Activated B cell treated with CpG ODN at 0.5 μM for 24 hours (primary cell): ENCODE results near the gene ANKH. TPM values are rescaled to one million over a fixed set of nuclear protein-coding genes. Genes with fewer than 3 reads are reported as not detected.
"Not testable (repeated sequence)": the region's sequence is repeated elsewhere in the genome, so short reads cannot be mapped to it uniquely, and the experiment has no call there.

Experiments used
- ATAC-seq: fragments of 200-7000 bp; cut with Tn5 transposase; one replicate; pipeline ENCODE4 v1.10.0; 2021; ENCODE audit warnings: low read depth, mild to moderate bottlenecking, moderate library complexity
- CTCF ChIA-PET: fragments of 350-600 bp; sonication (Branson Sonifier 250); formaldehyde crosslinking; loops from one replicate; lab custom pipeline; 2021; ENCODE audit warnings: antibody characterized with exemption; lab: Charles Lee
- POLR2A ChIA-PET: fragments of 350-600 bp; sonication (Branson Sonifier 250); formaldehyde crosslinking; loops from one replicate; lab custom pipeline; 2021; ENCODE audit warnings: antibody characterized with exemption; lab: Charles Lee
- DNase-seq: peaks from one replicate; pipeline ENCODE4 v3.0.0; 2022
- H3K27ac Mint-ChIP-seq: one replicate; pipeline ENCODE4 v1.8.0; 2020; ENCODE audit warnings: mixed read lengths
- H3K27me3 Mint-ChIP-seq: one replicate; pipeline ENCODE4 v1.8.0; 2021; ENCODE audit warnings: mixed read lengths
- H3K36me3 Mint-ChIP-seq: one replicate; pipeline ENCODE4 v1.8.0; 2021; ENCODE audit warnings: low read depth, mixed read lengths
- H3K4me1 Mint-ChIP-seq: one replicate; pipeline ENCODE4 v1.8.0; 2021; ENCODE audit warnings: mixed read lengths
- H3K4me3 Mint-ChIP-seq: one replicate; pipeline ENCODE4 v1.8.0; 2020; ENCODE audit warnings: mild to moderate bottlenecking, mixed read lengths
- H3K9me3 Mint-ChIP-seq: one replicate; pipeline ENCODE4 v1.8.0; 2020; ENCODE audit warnings: mixed read lengths
- intact Hi-C: fragments of 100-400 bp; cut with micrococcal nuclease; formaldehyde crosslinking; loops from one replicate; pipeline ENCODE4 v1.15.1; 2024
- total RNA-seq: library from RNA; stranded (reverse); gene quantifications from 2 replicates; pipeline ENCODE4 v1.2.3, GENCODE V29; 2022
- TF ChIP-seq, protein P1 (sequence below): fragments of 200-600 bp; IDR thresholded peaks from one replicate; pipeline ENCODE4 v1.8.0; 2022; ENCODE audit warnings: antibody characterized with exemption, mild to moderate bottlenecking

ANKH gene
- total RNA-seq, 1 donor from 2014 or later: 43.3 TPM

DNA sequence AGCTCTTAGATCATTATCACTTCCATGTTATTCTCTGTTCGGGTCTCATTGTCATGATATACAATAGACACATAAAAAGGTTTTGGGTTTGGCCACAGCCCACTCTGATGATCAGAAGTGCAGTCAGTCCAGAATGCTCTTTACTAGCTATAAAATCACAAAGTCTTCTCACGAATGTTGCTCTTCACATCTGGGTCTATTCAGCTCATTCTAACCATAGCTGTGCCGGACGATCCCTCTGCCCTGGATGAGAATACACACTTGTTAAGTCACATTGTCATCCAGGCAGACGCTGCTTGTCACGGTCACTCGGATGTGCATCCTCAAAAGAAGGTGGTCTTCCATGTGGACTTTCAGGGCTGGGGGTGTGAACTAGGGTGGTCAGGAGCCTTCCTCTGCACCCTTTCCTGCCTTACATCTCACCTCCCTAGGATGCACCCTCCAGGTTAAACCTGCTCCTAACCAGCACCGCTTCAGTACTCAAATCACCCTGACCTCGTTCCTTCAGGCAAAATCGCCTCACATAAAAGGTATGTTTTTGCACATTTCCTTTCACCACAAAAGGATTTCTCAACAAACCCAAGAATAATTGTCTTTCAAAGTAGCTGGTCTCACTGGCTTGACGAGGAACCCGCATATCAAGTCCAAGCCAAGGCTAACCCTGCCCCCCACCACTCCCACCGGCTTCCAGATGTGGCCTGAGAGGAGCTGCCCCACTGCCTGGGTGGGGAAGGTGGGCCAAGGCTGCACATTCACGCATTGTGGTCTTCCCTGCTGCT is 21.9 kb downstream of the ANKH start:
- Mint-ChIP-seq H3K36me3 (peaks cover 12% of the 10 kb centered on the region), H3K27ac (no peak overlapping the region), H3K9me3 (no peaks in the 10 kb centered on the region), H3K27me3 (no peaks in the 10 kb centered on the region), H3K4me3 (no peak overlapping the region), H3K4me1 (peaks cover 20% of the 10 kb centered on the region)
- ATAC-seq: no peak
- CTCF ChIA-PET: interaction anchor here (0.9 kb wide), 1 partner anchor 32 kb away, joined by 3 read pairs; no protein-coding TSS in a partner anchor
- DNase-seq: no peak
- intact Hi-C loops: loop anchor here (5.0 kb wide), 1 partner anchor 37 kb away; no protein-coding TSS in a partner anchor
- TF ChIP-seq, protein P1, sequence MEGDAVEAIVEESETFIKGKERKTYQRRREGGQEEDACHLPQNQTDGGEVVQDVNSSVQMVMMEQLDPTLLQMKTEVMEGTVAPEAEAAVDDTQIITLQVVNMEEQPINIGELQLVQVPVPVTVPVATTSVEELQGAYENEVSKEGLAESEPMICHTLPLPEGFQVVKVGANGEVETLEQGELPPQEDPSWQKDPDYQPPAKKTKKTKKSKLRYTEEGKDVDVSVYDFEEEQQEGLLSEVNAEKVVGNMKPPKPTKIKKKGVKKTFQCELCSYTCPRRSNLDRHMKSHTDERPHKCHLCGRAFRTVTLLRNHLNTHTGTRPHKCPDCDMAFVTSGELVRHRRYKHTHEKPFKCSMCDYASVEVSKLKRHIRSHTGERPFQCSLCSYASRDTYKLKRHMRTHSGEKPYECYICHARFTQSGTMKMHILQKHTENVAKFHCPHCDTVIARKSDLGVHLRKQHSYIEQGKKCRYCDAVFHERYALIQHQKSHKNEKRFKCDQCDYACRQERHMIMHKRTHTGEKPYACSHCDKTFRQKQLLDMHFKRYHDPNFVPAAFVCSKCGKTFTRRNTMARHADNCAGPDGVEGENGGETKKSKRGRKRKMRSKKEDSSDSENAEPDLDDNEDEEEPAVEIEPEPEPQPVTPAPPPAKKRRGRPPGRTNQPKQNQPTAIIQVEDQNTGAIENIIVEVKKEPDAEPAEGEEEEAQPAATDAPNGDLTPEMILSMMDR: no peak
- POLR2A ChIA-PET: no interaction called here

GRCh38 chr5:14848942-14849341 is 22.6 kb downstream of the ANKH start:
- H3K9me3 Mint-ChIP-seq, ATAC-seq, intact Hi-C loops, H3K27ac Mint-ChIP-seq, H3K4me3 Mint-ChIP-seq, H3K27me3 Mint-ChIP-seq, DNase-seq, POLR2A ChIA-PET, CTCF ChIA-PET: not testable (repeated sequence)
- H3K4me1 Mint-ChIP-seq: peaks cover 20% of the 10 kb centered on the region
- H3K36me3 Mint-ChIP-seq: peaks cover 12% of the 10 kb centered on the region

DNA sequence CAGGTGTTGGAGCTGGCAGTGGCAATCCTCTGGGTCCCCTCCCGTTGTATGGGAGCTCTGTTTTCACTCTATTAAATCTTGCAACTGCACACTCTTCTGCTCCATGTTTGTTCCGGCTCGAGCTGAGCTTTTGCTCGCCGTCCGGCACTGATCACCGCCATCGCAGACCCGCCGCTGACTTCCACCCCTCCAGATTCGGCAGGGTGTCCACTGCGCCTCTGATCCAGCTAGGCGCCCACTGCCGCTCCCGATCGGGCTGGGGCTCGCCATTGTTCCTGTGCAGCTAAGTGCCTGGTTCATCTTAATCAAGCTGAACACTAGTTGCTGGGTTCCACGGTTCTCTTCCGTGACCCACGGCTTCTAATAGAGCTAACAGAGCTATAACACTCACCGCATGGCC is 23.2 kb downstream of the ANKH start:
- Mint-ChIP-seq H3K27me3 (no peaks in the 10 kb centered on the region), H3K4me1 (peaks cover 20% of the 10 kb centered on the region), H3K27ac (no peak overlapping the region), H3K9me3 (no peaks in the 10 kb centered on the region), H3K4me3 (no peak overlapping the region), H3K36me3 (peaks cover 15% of the 10 kb centered on the region)
- intact Hi-C loops: no loop called here
- ChIA-PET POLR2A (no interaction called here), CTCF (no interaction called here)
- TF ChIP-seq, protein P1: no peak
- no peak for DNase-seq
- ATAC-seq: no peak

DNA sequence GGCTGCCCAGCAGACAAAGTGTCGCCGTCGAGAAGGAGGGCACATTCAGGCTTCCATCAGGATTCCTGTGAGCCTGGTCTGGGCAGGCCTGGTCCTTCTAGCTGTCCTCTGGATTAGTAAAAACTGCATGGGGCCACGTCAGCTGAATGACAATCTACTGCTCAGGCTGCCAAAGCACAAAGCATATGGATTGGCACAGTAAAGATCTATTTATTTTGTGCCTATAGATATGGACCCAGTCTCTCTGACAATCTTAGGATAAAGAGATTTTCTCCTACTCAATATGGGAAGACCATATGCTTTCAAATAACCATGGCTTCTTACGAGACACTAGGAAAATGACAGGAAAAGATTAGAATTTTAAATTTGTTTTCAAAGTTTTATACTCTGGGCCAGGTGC is 24.1 kb downstream of the ANKH start:
- Mint-ChIP-seq H3K27me3 (no peaks in the 10 kb centered on the region), H3K9me3 (no peaks in the 10 kb centered on the region), H3K4me3 (no peak overlapping the region), H3K27ac (no peak overlapping the region), H3K36me3 (peaks cover 17% of the 10 kb centered on the region), H3K4me1 (peaks cover 15% of the 10 kb centered on the region)
- DNase-seq: no peak
- TF ChIP-seq, protein P1: no peak
- CTCF ChIA-PET: no interaction called here
- intact Hi-C loops: no loop called here
- no peak for ATAC-seq
- POLR2A ChIA-PET: no interaction called here

- intact Hi-C loops: no loop called here
- Mint-ChIP-seq H3K27ac (no peak overlapping the region), H3K27me3 (no peaks in the 10 kb centered on the region), H3K4me1 (no peaks in the 10 kb centered on the region), H3K36me3 (peaks cover 7% of the 10 kb centered on the region), H3K4me3 (no peak overlapping the region), H3K9me3 (no peaks in the 10 kb centered on the region)
- ATAC-seq (no peak), DNase-seq (no peak)
- ChIA-PET POLR2A (no interaction called here), CTCF (interaction anchor here (0.7 kb wide), 1 partner anchor 11 kb away, joined by 3 read pairs; no protein-coding TSS in a partner anchor)
- TF ChIP-seq, protein P1: no peak
Measured at GRCh38 chr5:14842117-14842516, 29.5 kb downstream of the ANKH start.
